ENCODE data around the gene WASF2.

Gene WASF2

DNA sequence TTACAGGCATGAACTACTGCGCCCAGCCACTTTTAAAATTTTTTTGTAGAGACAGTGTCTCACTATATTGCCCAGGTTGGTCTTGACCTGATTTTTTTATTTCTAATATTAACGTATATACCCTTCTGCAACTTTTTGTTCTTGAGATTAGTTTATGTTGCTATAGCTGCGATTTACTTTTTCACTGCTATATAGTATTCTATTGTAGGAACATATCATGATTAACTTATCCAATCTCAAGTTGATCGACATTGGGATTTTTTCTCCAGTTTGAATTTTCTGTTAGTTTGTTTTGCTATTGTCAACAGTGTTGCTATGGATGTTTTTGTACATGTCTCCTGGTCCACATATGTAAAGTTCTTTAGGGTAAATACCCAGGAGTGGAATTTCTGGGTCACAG is 35.4 kb downstream of the WASF2 start:
- H3K79me2 ChIP-seq (ENCODE audit: insufficient read depth, low read length), result peaks cover 81% of the 10 kb centered on the region
- H3K4me3 ChIP-seq (ENCODE audit: insufficient read depth, low read length, poor library complexity, severe bottlenecking), result no peak overlapping the region
- no peaks in the 10 kb centered on the region for H4K20me1 ChIP-seq (ENCODE audit: low read depth, low read length)
- peaks cover 17% of the 10 kb centered on the region; the same call in 1 of the 2 replicates for H3F3A ChIP-seq (ENCODE audit: insufficient read depth)
- no peak overlapping the region for H3K27ac ChIP-seq (ENCODE audit: low read depth, low read length)
- H3K4me2 ChIP-seq (ENCODE audit: low read depth, low read length, poor library complexity, severe bottlenecking), result no peak overlapping the region
- no peaks in the 10 kb centered on the region for H3K9me3 ChIP-seq (ENCODE audit: insufficient read depth, low read length)
- no peak overlapping the region for H3K9ac ChIP-seq (ENCODE audit: low read length)
- H3K36me3 ChIP-seq (ENCODE audit: low read length), result peaks cover 5% of the 10 kb centered on the region; the same call in 1 of the 2 replicates
- H3K27me3 ChIP-seq (ENCODE audit: low read length), result no peaks in the 10 kb centered on the region
- no peak for TF ChIP-seq EZH2phosphoT487 (conservative IDR thresholded peaks at IDR 0.05; ENCODE audit: low read length)
- TF ChIP-seq, protein P1, sequence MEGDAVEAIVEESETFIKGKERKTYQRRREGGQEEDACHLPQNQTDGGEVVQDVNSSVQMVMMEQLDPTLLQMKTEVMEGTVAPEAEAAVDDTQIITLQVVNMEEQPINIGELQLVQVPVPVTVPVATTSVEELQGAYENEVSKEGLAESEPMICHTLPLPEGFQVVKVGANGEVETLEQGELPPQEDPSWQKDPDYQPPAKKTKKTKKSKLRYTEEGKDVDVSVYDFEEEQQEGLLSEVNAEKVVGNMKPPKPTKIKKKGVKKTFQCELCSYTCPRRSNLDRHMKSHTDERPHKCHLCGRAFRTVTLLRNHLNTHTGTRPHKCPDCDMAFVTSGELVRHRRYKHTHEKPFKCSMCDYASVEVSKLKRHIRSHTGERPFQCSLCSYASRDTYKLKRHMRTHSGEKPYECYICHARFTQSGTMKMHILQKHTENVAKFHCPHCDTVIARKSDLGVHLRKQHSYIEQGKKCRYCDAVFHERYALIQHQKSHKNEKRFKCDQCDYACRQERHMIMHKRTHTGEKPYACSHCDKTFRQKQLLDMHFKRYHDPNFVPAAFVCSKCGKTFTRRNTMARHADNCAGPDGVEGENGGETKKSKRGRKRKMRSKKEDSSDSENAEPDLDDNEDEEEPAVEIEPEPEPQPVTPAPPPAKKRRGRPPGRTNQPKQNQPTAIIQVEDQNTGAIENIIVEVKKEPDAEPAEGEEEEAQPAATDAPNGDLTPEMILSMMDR (IDR thresholded peaks at IDR 0.05; ENCODE audit: insufficient read depth, low read length, poor library complexity, severe bottlenecking), result no peak
- H3K9me2 ChIP-seq (replicated peaks; ENCODE audit: insufficient read depth, low read length), result no peaks in the 10 kb centered on the region
- no peak overlapping the region for H2AFZ ChIP-seq (ENCODE audit: low read depth, low read length, severe bottlenecking)

DNA sequence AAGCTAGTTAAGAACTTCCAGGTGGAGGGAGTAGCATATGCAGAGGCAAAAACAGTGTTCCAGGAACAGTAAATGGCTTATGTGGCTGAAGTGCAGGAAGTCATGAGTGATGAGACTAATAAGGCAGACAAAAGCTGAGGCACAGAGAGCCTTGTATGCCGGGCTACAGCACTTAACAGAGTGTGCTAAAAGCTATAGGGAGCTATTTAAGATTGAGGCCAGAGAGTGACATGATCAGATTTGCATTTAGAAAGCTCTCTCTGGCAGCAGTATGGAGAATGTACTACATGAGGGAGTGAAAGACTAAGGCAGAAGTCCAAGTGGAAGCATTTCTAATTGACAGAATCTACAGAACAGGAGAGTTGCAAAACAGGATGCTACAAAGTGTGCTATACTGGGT is 38.6 kb downstream of the WASF2 start:
- H3F3A ChIP-seq (ENCODE audit: insufficient read depth), result peaks cover 31% of the 10 kb centered on the region
- H3K27me3 ChIP-seq (ENCODE audit: low read length), result no peaks in the 10 kb centered on the region
- no peaks in the 10 kb centered on the region for H3K9me2 ChIP-seq (replicated peaks; ENCODE audit: insufficient read depth, low read length)

DNA sequence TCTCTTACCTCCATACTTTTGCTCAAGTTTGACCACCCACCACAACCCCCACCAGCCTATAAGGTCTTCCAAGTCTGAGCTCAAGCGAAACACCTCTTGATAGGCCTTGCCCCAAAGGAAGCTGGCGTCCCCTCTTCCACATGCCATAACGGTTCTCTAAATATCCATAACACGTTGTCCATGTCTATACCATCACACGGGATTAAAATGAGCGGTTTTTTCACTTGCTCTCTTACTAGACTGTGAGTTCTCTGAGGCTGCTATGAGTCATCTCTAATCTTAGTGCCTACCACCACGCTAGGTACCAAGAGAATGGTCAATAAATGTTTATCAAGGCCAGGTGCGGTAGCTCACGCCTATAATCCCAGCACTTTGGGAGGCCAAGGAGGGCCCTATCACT is 41.0 kb downstream of the WASF2 start:
- Histone ChIP-seq H3F3A (ENCODE audit: insufficient read depth) (peaks cover 35% of the 10 kb centered on the region), H3K4me2 (ENCODE audit: low read depth, low read length, poor library complexity, severe bottlenecking) (no peak overlapping the region), H3K9ac (ENCODE audit: low read length) (no peak overlapping the region), H2AFZ (ENCODE audit: low read depth, low read length, severe bottlenecking) (no peak overlapping the region), H3K27ac (ENCODE audit: low read depth, low read length) (no peak overlapping the region), H3K9me3 (ENCODE audit: insufficient read depth, low read length) (no peaks in the 10 kb centered on the region), H4K20me1 (ENCODE audit: low read depth, low read length) (no peaks in the 10 kb centered on the region; the same call in 1 of the 2 replicates), H3K36me3 (ENCODE audit: low read length) (no peaks in the 10 kb centered on the region), H3K4me3 (ENCODE audit: insufficient read depth, low read length, poor library complexity, severe bottlenecking) (no peak overlapping the region), H3K79me2 (ENCODE audit: insufficient read depth, low read length) (peaks cover 80% of the 10 kb centered on the region), H3K9me2 (replicated peaks; ENCODE audit: insufficient read depth, low read length) (no peaks in the 10 kb centered on the region), H3K27me3 (ENCODE audit: low read length) (no peaks in the 10 kb centered on the region)
- TF ChIP-seq, protein P1 (IDR thresholded peaks at IDR 0.05; ENCODE audit: insufficient read depth, low read length, poor library complexity, severe bottlenecking), result no peak
- TF ChIP-seq EZH2phosphoT487 (conservative IDR thresholded peaks at IDR 0.05; ENCODE audit: low read length), result no peak

More for the DNA sequence above, 38.6 kb downstream of the WASF2 start:
- Histone ChIP-seq H3K4me2 (ENCODE audit: low read depth, low read length, poor library complexity, severe bottlenecking) (no peak overlapping the region), H4K20me1 (ENCODE audit: low read depth, low read length) (no peaks in the 10 kb centered on the region; the same call in 1 of the 2 replicates), H3K27ac (ENCODE audit: low read depth, low read length) (peak overlapping the region; percentile 45), H3K79me2 (ENCODE audit: insufficient read depth, low read length) (peaks cover 80% of the 10 kb centered on the region), H3K9ac (ENCODE audit: low read length) (no peak overlapping the region), H2AFZ (ENCODE audit: low read depth, low read length, severe bottlenecking) (no peak overlapping the region), H3K36me3 (ENCODE audit: low read length) (0 out of 2 replicates have a peak, but pooled peaks cover 5% of the 10 kb centered on the region), H3K9me3 (ENCODE audit: insufficient read depth, low read length) (no peaks in the 10 kb centered on the region), H3K4me3 (ENCODE audit: insufficient read depth, low read length, poor library complexity, severe bottlenecking) (no peak overlapping the region)
- TF ChIP-seq EZH2phosphoT487 (conservative IDR thresholded peaks at IDR 0.05; ENCODE audit: low read length), result no peak
- TF ChIP-seq, protein P1 (IDR thresholded peaks at IDR 0.05; ENCODE audit: insufficient read depth, low read length, poor library complexity, severe bottlenecking), result no peak

Measured in SU-DHL-6 (cell line).